Measurements from ENCODE around the gene FGF19. TPM values are rescaled to one million over a fixed set of nuclear protein-coding genes. Genes with fewer than 3 reads are reported as not detected.
A peak's percentile ranks its signal among the peaks of the same experiment; 100 is the strongest.

The FGF19 gene
- total RNA-seq, 1 experiment from 2014 or later, result 7.4 TPM

GRCh38 chr11:69649576-69649900 lies 54.3 kb downstream of the FGF19 start:
- H2BK5ac ChIP-seq (ENCODE audit: insufficient read length, low read length), result no peak overlapping the region
- no peak overlapping the region for H3K23ac ChIP-seq (ENCODE audit: insufficient read length, low read depth, low read length)
- H4K8ac ChIP-seq (replicated peaks; ENCODE audit: insufficient read length, low read depth, low read length), result no peak overlapping the region
- H2BK20ac ChIP-seq (ENCODE audit: low read depth, low read length, poor library complexity, severe bottlenecking), result no peak overlapping the region
- no peak overlapping the region for H3K4me3 Mint-ChIP-seq
- H3K23me2 ChIP-seq (ENCODE audit: insufficient read length, low read depth, low read length, poor library complexity, severe bottlenecking), result no peaks in the 10 kb centered on the region
- H2BK12ac ChIP-seq (ENCODE audit: insufficient read length, low read depth, low read length), result no peak overlapping the region
- H3K4ac ChIP-seq (ENCODE audit: low read depth, low read length), result no peak overlapping the region
- no peaks in the 10 kb centered on the region for H3K27me3 Mint-ChIP-seq (ENCODE audit: low read depth)
- no peak overlapping the region for H3K56ac ChIP-seq (ENCODE audit: insufficient read length, low read depth, low read length)
- no CpG with 5 or more reads among the region's 10 CpGs for WGBS (ENCODE audit: extremely low coverage, insufficient read length, low lambda C conversion rate)
- H2BK120ac ChIP-seq (ENCODE audit: low read depth, low read length, poor library complexity, severe bottlenecking), result no peak overlapping the region
- no peak overlapping the region for H2AFZ ChIP-seq (ENCODE audit: low read length)
- no peak overlapping the region for H4K91ac ChIP-seq (ENCODE audit: insufficient read length, low read depth, low read length)
- H3K79me2 ChIP-seq (ENCODE audit: insufficient read depth, low read length), result no peaks in the 10 kb centered on the region
- TF ChIP-seq CTCF (conservative IDR thresholded peaks at IDR 0.05), result no peak
- no peak overlapping the region for H2BK15ac ChIP-seq (ENCODE audit: low read depth, low read length)
- no peak overlapping the region for H3T11ph ChIP-seq (ENCODE audit: low read length)
- peaks cover 4 to 9% of the 10 kb centered on the region in 2 experiments; a peak in 3 of 4 replicates for H3K4me1 Mint-ChIP-seq
- H3K27ac Mint-ChIP-seq, result peak overlapping the region in 1 of 3 experiments; percentile 55; a peak in 1 of 7 replicates
- H4K20me1 ChIP-seq (ENCODE audit: control insufficient read depth, insufficient read depth, insufficient read length), result no peaks in the 10 kb centered on the region
- H3K18ac ChIP-seq (ENCODE audit: insufficient read length, low read depth, low read length), result no peak overlapping the region
- no peaks in the 10 kb centered on the region for H3K9me3 Mint-ChIP-seq
- H3K14ac ChIP-seq (ENCODE audit: insufficient read depth, low read length), result no peak overlapping the region
- no peak for DNase-seq
- H3K9ac ChIP-seq (ENCODE audit: extremely low read depth, insufficient read length, low read length), result no peak overlapping the region
- no peak overlapping the region for H4K5ac ChIP-seq (ENCODE audit: insufficient read length, low read depth, low read length)
- no peaks in the 10 kb centered on the region for H3K4me1 ChIP-seq (ENCODE audit: insufficient read depth, low read length)
- H3K36me3 Mint-ChIP-seq (ENCODE audit: insufficient read depth in 1 of 3, low read depth in 3 of 3), result peaks cover 10 to 91% (median 75%) of the 10 kb centered on the region in 3 experiments; a peak in 6 of 7 replicates
- H3K4me2 ChIP-seq (ENCODE audit: insufficient read depth, insufficient read length, low read length), result no peak overlapping the region
- H2AK5ac ChIP-seq (ENCODE audit: insufficient read length, low read length), result no peak overlapping the region
- no peaks in the 10 kb centered on the region for H3K9me3 ChIP-seq (ENCODE audit: control insufficient read depth, low read depth, low read length)
- no peaks in the 10 kb centered on the region for H3K79me1 ChIP-seq (ENCODE audit: insufficient read depth, low read depth, low read length, poor library complexity, severe bottlenecking)
- H3K27me3 ChIP-seq (ENCODE audit: insufficient read depth, low read length), result no peaks in the 10 kb centered on the region
- no peak overlapping the region for H3K27ac ChIP-seq (ENCODE audit: insufficient read length, low read depth, low read length)
